Glutamatergic neuron (in vitro differentiated cells): ENCODE measurements around the gene NRXN3. TPM values are rescaled to one million over a fixed set of nuclear protein-coding genes. Genes with fewer than 3 reads are reported as not detected.

Source experiments
- DNase-seq: peaks from one replicate; pipeline ENCODE4 v3.0.0; 2022
- H3K27ac Mint-ChIP-seq: one replicate; pipeline ENCODE4 v1.8.0; 2020; ENCODE audit warnings: mild to moderate bottlenecking, mixed read lengths, inconsistent platforms; ENCODE audit not compliant: unreplicated experiment
- H3K27me3 Mint-ChIP-seq: one replicate; pipeline ENCODE4 v1.8.0; 2020; ENCODE audit warnings: mild to moderate bottlenecking, moderate library complexity, mixed read lengths, inconsistent platforms; ENCODE audit not compliant: unreplicated experiment
- H3K36me3 Mint-ChIP-seq: one replicate; pipeline ENCODE4 v1.8.0; 2020; ENCODE audit warnings: mild to moderate bottlenecking, mixed read lengths, inconsistent platforms; ENCODE audit not compliant: unreplicated experiment
- H3K4me1 Mint-ChIP-seq: one replicate; pipeline ENCODE4 v1.8.0; 2020; ENCODE audit warnings: mild to moderate bottlenecking, low read depth, mixed read lengths, inconsistent platforms; ENCODE audit not compliant: unreplicated experiment
- H3K4me3 Mint-ChIP-seq: one replicate; pipeline ENCODE4 v1.8.0; 2020; ENCODE audit warnings: mild to moderate bottlenecking, mixed read lengths, inconsistent platforms; ENCODE audit not compliant: unreplicated experiment
- H3K9me3 Mint-ChIP-seq: one replicate; pipeline ENCODE4 v1.8.0; 2020; ENCODE audit warnings: mild to moderate bottlenecking, moderate library complexity, mixed read lengths, inconsistent platforms; ENCODE audit not compliant: unreplicated experiment
- CTCF ChIP-seq: fragments of 200-600 bp; sonication (generic); IDR thresholded peaks from one replicate; pipeline ENCODE4 v1.5.0; 2021; ENCODE audit not compliant: partially characterized antibody, unreplicated experiment
- total RNA-seq: library from RNA; stranded (reverse); fragmentation: NEBNext Ultra II Directional; extraction: Animal tissue kit (Norgen Biotek cat#: 25700); gene quantifications from one replicate; pipeline ENCODE4 v1.2.1, GENCODE V29; 2021; ENCODE audit not compliant: unreplicated experiment

NRXN3 gene
- total RNA-seq, 1 donor from 2014 or later: 1.2 TPM

DNA sequence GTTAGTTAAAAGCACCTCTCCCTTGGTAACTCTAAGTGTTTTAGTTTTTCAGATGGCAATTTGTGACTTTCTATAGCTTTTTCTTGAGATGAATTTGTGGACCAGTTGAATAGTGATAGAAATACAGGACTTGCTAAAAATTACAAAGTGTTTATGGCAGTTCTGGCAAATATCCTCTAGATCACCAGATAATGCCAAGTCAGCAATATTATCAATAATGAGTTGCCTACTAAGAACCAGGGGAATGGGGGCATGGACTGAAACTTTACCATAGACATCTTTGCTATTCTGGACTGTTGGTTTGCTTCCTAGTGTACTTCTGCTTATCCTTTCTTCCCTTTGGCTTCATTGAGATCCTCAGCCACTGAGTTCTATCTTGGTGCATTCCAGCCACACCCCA, 1456.9 kb downstream of the NRXN3 start:
- no peak overlapping the region for H3K27ac Mint-ChIP-seq
- H3K4me1 Mint-ChIP-seq: no peaks in the 10 kb centered on the region
- no peak overlapping the region for H3K4me3 Mint-ChIP-seq
- no peaks in the 10 kb centered on the region for H3K9me3 Mint-ChIP-seq
- no peak for DNase-seq
- peaks cover 3% of the 10 kb centered on the region for H3K36me3 Mint-ChIP-seq
- no peak for TF ChIP-seq CTCF
- no peaks in the 10 kb centered on the region for H3K27me3 Mint-ChIP-seq

DNA sequence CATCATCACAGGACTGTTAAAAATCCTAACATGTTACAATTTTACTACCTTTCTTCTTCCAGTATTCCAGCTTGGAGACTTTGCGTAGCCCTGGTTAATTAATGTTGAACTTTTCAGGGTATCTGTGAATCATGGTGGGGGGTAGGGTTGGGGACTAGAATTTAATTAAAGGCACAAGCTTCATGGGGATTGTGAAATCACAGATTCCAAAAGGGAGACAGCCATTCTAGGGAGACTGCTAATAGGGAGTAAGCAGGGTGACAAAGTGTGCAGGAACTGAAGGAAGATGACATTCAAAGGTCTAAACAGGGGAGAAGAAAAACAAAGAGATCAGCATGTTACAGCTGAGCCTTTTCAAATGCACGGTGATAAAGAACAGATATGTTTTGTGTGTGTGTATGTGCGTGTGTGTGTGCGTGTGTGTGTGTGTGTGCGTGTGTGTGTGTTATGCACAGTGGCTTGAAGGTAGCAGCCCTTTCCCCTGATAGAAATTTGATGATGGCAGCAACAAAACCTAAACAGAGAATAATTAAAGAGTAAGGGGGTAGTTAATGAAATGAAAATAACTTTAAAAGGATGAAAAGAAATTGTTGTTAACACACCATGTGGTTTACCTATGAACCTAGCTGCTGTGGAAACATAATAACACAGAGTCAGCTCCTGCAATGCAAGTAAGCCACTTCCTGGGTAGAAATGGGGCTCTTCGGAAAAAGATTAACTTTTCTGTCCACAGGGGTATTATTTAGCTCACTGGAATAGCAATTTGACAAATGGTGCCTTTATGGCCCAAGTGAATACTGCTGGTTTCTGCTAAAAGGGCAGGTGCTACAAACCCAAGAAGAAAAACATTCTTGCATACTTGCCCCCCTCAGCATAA, 1459.5 kb downstream of the NRXN3 start:
- no peak for DNase-seq
- TF ChIP-seq CTCF: no peak
- no peak overlapping the region for H3K4me3 Mint-ChIP-seq
- no peaks in the 10 kb centered on the region for H3K27me3 Mint-ChIP-seq
- H3K4me1 Mint-ChIP-seq: no peaks in the 10 kb centered on the region
- H3K9me3 Mint-ChIP-seq: no peaks in the 10 kb centered on the region
- peaks cover 5% of the 10 kb centered on the region for H3K36me3 Mint-ChIP-seq
- H3K27ac Mint-ChIP-seq: no peak overlapping the region

GRCh38 chr14:79630288-79630960, 1460.3 kb downstream of the NRXN3 start:
- Mint-ChIP-seq H3K27me3 (no peaks in the 10 kb centered on the region), H3K36me3 (peaks cover 5% of the 10 kb centered on the region), H3K27ac (no peak overlapping the region), H3K4me1 (no peaks in the 10 kb centered on the region), H3K9me3 (no peaks in the 10 kb centered on the region), H3K4me3 (no peak overlapping the region)
- no peak for DNase-seq
- no peak for TF ChIP-seq CTCF

DNA sequence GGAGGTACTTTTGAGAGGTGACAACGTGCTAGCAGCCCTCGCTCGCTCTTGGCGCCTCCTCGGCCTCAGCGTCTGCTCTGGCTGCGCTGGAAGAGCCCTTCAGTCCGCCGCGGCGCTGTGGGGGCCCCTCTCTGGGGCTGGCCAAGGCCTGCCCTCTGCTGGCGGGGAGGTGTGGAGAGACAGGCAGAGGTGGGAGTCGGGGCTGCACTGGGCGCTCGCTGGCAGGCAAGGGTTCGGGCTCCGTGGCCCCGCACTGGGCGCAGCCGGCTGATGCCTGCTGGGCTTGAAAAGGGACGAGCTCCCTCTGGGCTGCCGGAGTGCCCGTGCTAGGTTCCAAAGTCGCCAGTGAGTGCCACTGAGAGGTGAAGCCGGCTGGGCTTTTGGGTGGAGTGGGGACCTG, 1461.1 kb downstream of the NRXN3 start:
- TF ChIP-seq CTCF: no peak
- no peak for DNase-seq
- no peaks in the 10 kb centered on the region for H3K27me3 Mint-ChIP-seq
- no peak overlapping the region for H3K27ac Mint-ChIP-seq
- no peaks in the 10 kb centered on the region for H3K4me1 Mint-ChIP-seq
- no peaks in the 10 kb centered on the region for H3K9me3 Mint-ChIP-seq
- H3K36me3 Mint-ChIP-seq: peaks cover 5% of the 10 kb centered on the region
- H3K4me3 Mint-ChIP-seq: no peak overlapping the region
